GM04504 (cell line): ENCODE data around the gene ZNF440.
A peak's percentile ranks its signal among the peaks of the same experiment; 100 is the strongest.
"Not testable (repeated sequence)": the region's sequence is repeated elsewhere in the genome, so short reads cannot be mapped to it uniquely, and the experiment has no call there.

ENCODE experiments used
- DNase-seq: peaks from one replicate; pipeline ENCODE4 v3.0.0-alpha.2; 2012; ENCODE audit warnings: low read depth

The ZNF440 gene

GRCh38 chr19:11814029-11814699, at the start of gene ZNF440:
Gene ZNF440, plus strand, starts transcription at chr19:11814273. Its CDS starts 175 bp downstream, at chr19:11814448.
- peak; percentile 84 for DNase-seq

- peak; percentile 90 for DNase-seq
Measured at GRCh38 chr19:11766597-11767591, 47.2 kb upstream of the ZNF440 start, which contains the start of gene ZNF441. Gene ZNF441, plus strand, starts transcription at chr19:11767000. Its CDS starts 194 bp downstream, at chr19:11767194.

- peak; percentile 22 for DNase-seq
Measured at GRCh38 chr19:11767633-11768133, 46.4 kb upstream of the ZNF440 start.

- no peak for DNase-seq
Measured at GRCh38 chr19:11769995-11770394, 44.1 kb upstream of the ZNF440 start.

- not testable (repeated sequence) for DNase-seq
Measured at GRCh38 chr19:11771520-11771919, 42.6 kb upstream of the ZNF440 start.

- DNase-seq = not testable (repeated sequence)
Measured at GRCh38 chr19:11776669-11777068, 37.4 kb upstream of the ZNF440 start.

- no peak for DNase-seq
Measured at GRCh38 chr19:11780431-11781020, 33.5 kb upstream of the ZNF440 start.

- DNase-seq = no peak
Measured at GRCh38 chr19:11781295-11782057, 32.6 kb upstream of the ZNF440 start.

- no peak for DNase-seq
Measured at GRCh38 chr19:11783767-11784166, 30.3 kb upstream of the ZNF440 start.

- DNase-seq = no peak
Measured at GRCh38 chr19:11784356-11784755, 29.7 kb upstream of the ZNF440 start.

GRCh38 chr19:11787536-11787935, 26.5 kb upstream of the ZNF440 start:
- DNase-seq = no peak

- no peak for DNase-seq
Measured at GRCh38 chr19:11792942-11793341, 21.1 kb upstream of the ZNF440 start.

GRCh38 chr19:11797491-11797890, 16.6 kb upstream of the ZNF440 start:
- peak; percentile 81 for DNase-seq

GRCh38 chr19:11798391-11799330, 15.4 kb upstream of the ZNF440 start, which contains the start of gene ZNF491:
Gene ZNF491, plus strand, starts transcription at chr19:11798523. Its CDS starts 7,431 bp downstream, at chr19:11805954.
- peak; percentile 76 for DNase-seq

GRCh38 chr19:11806354-11807098, 7.5 kb upstream of the ZNF440 start:
- DNase-seq = no peak

- no peak for DNase-seq
Measured at GRCh38 chr19:11807099-11807380, 7.0 kb upstream of the ZNF440 start.

GRCh38 chr19:11813703-11814028, 407 bp upstream of the ZNF440 start:
- no peak for DNase-seq

GRCh38 chr19:11814700-11815035, 595 bp downstream of the ZNF440 start:
- DNase-seq = no peak

GRCh38 chr19:11821474-11822109, 7.5 kb downstream of the ZNF440 start:
- DNase-seq = peak; percentile 22
